DMS114 treated with DMSO at 0.1 percent for 48 hours (cell line): ENCODE data around the gene MLLT10.

Source experiments
- DNase-seq: peaks from one replicate; lab custom pipeline; 2025; ENCODE audit not compliant: unreplicated experiment; lab: John Stamatoyannopoulos, UW

The MLLT10 gene

GRCh38 chr10:21727452-21728168 lies 193.6 kb downstream of the MLLT10 start:
- DNase-seq: no peak

- DNase-seq: no peak
These were observed 194.6 kb downstream of the MLLT10 start for GRCh38 chr10:21728618-21729017.

GRCh38 chr10:21732067-21732772 lies 198.2 kb downstream of the MLLT10 start:
- DNase-seq: peak; percentile 66

GRCh38 chr10:21733710-21734109 lies 199.7 kb downstream of the MLLT10 start:
- no peak for DNase-seq

- DNase-seq: no peak
These were observed 203.1 kb downstream of the MLLT10 start for GRCh38 chr10:21737106-21737505.

GRCh38 chr10:21740989-21741388 lies 207.0 kb downstream of the MLLT10 start:
- no peak for DNase-seq

- DNase-seq: no peak
These were observed 208.8 kb downstream of the MLLT10 start for GRCh38 chr10:21742740-21743412.

- no peak for DNase-seq
These were observed 210.2 kb downstream of the MLLT10 start for GRCh38 chr10:21744223-21744622.

GRCh38 chr10:21746118-21746517 lies 212.1 kb downstream of the MLLT10 start:
- no peak for DNase-seq

- DNase-seq: no peak
These were observed 213.8 kb downstream of the MLLT10 start for GRCh38 chr10:21747809-21748208.

- DNase-seq: no peak
These were observed 215.8 kb downstream of the MLLT10 start for GRCh38 chr10:21749788-21750187.

- DNase-seq: no peak
These were observed 216.4 kb downstream of the MLLT10 start for GRCh38 chr10:21750424-21750823.

GRCh38 chr10:21751341-21752310 lies 217.6 kb downstream of the MLLT10 start:
- no peak for DNase-seq

- no peak for DNase-seq
These were observed 219.7 kb downstream of the MLLT10 start for GRCh38 chr10:21753497-21754270.

- no peak for DNase-seq
These were observed 220.5 kb downstream of the MLLT10 start for GRCh38 chr10:21754410-21755011.

- no peak for DNase-seq
These were observed 222.7 kb downstream of the MLLT10 start for GRCh38 chr10:21756707-21757106.

- no peak for DNase-seq
These were observed 223.3 kb downstream of the MLLT10 start for GRCh38 chr10:21757185-21757901.

GRCh38 chr10:21758239-21758638 lies 224.2 kb downstream of the MLLT10 start:
- no peak for DNase-seq

- no peak for DNase-seq
These were observed 224.7 kb downstream of the MLLT10 start for GRCh38 chr10:21758696-21759095.
